MCF 10A (cell line): ENCODE data around the gene STXBP3. TPM values are rescaled to one million over a fixed set of nuclear protein-coding genes. Genes with fewer than 3 reads are reported as not detected.
A peak's percentile ranks its signal among the peaks of the same experiment; 100 is the strongest.

Experiments
- BruUV-seq: library from RNA; stranded (reverse); fragments of 400-500 nt; replicated peaks from 2 replicates; lab custom pipeline; 2021; lab: Mats Ljungman, UMichigan
- CTCF ChIA-PET: fragments of 300-600 bp; sonication (Branson Sonifier 250); formaldehyde crosslinking; extraction: SDS; loops from one replicate; lab custom pipeline; 2021; ENCODE audit warnings: antibody characterized with exemption, inconsistent platforms; lab: Yijun Ruan, JAX
- POLR2A ChIA-PET: fragments of 300-600, 350-650 bp; sonication (Branson Sonifier 250); formaldehyde crosslinking; extraction: SDS; loops from one replicate; lab custom pipeline; 2020; ENCODE audit warnings: antibody characterized with exemption, inconsistent platforms; lab: Yijun Ruan, JAX
- DNase-seq: peaks from one replicate; pipeline ENCODE4 v3.0.0-alpha.2; 2018; ENCODE audit not compliant: unreplicated experiment
- H3K27ac Mint-ChIP-seq: one replicate; pipeline ENCODE4 v1.8.0; 2022; ENCODE audit warnings: mild to moderate bottlenecking, low read depth, mixed read lengths; ENCODE audit not compliant: unreplicated experiment
- H3K27me3 Mint-ChIP-seq: one replicate; pipeline ENCODE4 v1.8.0; 2022; ENCODE audit warnings: mixed read lengths; ENCODE audit not compliant: insufficient read depth, unreplicated experiment
- H3K36me3 Mint-ChIP-seq: one replicate; pipeline ENCODE4 v1.8.0; 2022; ENCODE audit warnings: mild to moderate bottlenecking, moderate library complexity, mixed read lengths; ENCODE audit not compliant: insufficient read depth, unreplicated experiment
- H3K4me1 Mint-ChIP-seq: one replicate; pipeline ENCODE4 v1.8.0; 2022; ENCODE audit warnings: mixed read lengths; ENCODE audit not compliant: insufficient read depth, unreplicated experiment
- H3K4me3 Mint-ChIP-seq: one replicate; pipeline ENCODE4 v1.8.0; 2022; ENCODE audit warnings: mild to moderate bottlenecking, moderate library complexity, mixed read lengths; ENCODE audit not compliant: unreplicated experiment
- H3K9me3 Mint-ChIP-seq: one replicate; pipeline ENCODE4 v1.8.0; 2022; ENCODE audit warnings: mixed read lengths; ENCODE audit not compliant: unreplicated experiment
- CTCF ChIP-seq: fragments of 200-600 bp; IDR thresholded peaks from one replicate; pipeline ENCODE4 v1.8.0; 2022; ENCODE audit warnings: antibody characterized with exemption, mild to moderate bottlenecking; ENCODE audit not compliant: unreplicated experiment
- intact Hi-C: fragments of 100-400 bp; cut with micrococcal nuclease; formaldehyde crosslinking; loops from 2 replicates; pipeline ENCODE4 v1.14.1; 2022
- total RNA-seq: library from RNA; stranded (reverse); gene quantifications from 2 replicates; pipeline ENCODE4 v1.2.3, GENCODE V29; 2022

The STXBP3 gene
- total RNA-seq, 1 experiment from 2014 or later = 47.4 TPM

GRCh38 chr1:108843390-108844137, 97.1 kb downstream of the STXBP3 start:
- ChIA-PET POLR2A (interaction anchor here (5.1 to 12.1 kb wide), 2 partner anchors 13 to 33 kb away, joined by 29 to 223 read pairs; partner anchors contain the start of gene GPSM2), CTCF (interaction anchor here (1.2 kb wide), 2 partner anchors 12 to 14 kb away, joined by 6 read pairs; no protein-coding TSS in a partner anchor)
- peak; percentile 14 for DNase-seq
- TF ChIP-seq CTCF = no peak
- no TSS peak for BruUV-seq
- no peaks in the 10 kb centered on the region for H3K9me3 Mint-ChIP-seq
- no peaks in the 10 kb centered on the region for H3K36me3 Mint-ChIP-seq
- no peaks in the 10 kb centered on the region for H3K27me3 Mint-ChIP-seq
- intact Hi-C loops = no loop called here
- no peak overlapping the region for H3K4me3 Mint-ChIP-seq
- H3K4me1 Mint-ChIP-seq = peaks cover 44% of the 10 kb centered on the region
- no peak overlapping the region for H3K27ac Mint-ChIP-seq

GRCh38 chr1:108845446-108845845, 99.0 kb downstream of the STXBP3 start:
- Mint-ChIP-seq H3K27me3 (no peaks in the 10 kb centered on the region), H3K4me1 (peaks cover 43% of the 10 kb centered on the region), H3K36me3 (no peaks in the 10 kb centered on the region), H3K27ac (peak overlapping the region; percentile 89), H3K9me3 (no peaks in the 10 kb centered on the region), H3K4me3 (no peak overlapping the region)
- POLR2A ChIA-PET = interaction anchor here (0.7 to 12.1 kb wide), 15 partner anchors 9 to 52 kb away, joined by 3 to 223 read pairs (median 6); partner anchors contain the start of genes AKNAD1 and GPSM2
- CTCF ChIA-PET = interaction anchor here (0.6 to 4.1 kb wide), 9 partner anchors 11 to 50 kb away, joined by 3 to 36 read pairs (median 5); partner anchors contain the start of gene AKNAD1
- no peak for TF ChIP-seq CTCF
- intact Hi-C loops = no loop called here
- BruUV-seq = no TSS peak
- DNase-seq = peak; percentile 14

- no TSS peak for BruUV-seq
- CTCF ChIA-PET = interaction anchor here (0.6 to 4.1 kb wide), 8 partner anchors 10 to 52 kb away, joined by 3 to 36 read pairs (median 5); partner anchors contain the start of gene AKNAD1
- POLR2A ChIA-PET = interaction anchor here (0.7 to 12.1 kb wide), 17 partner anchors 9 to 52 kb away, joined by 3 to 223 read pairs (median 6); partner anchors contain the start of genes AKNAD1 and GPSM2
Measured at GRCh38 chr1:108845991-108846390, 99.5 kb downstream of the STXBP3 start.

More at GRCh38 chr1:108845991-108846390, 99.5 kb downstream of the STXBP3 start:
- TF ChIP-seq CTCF = no peak
- H3K36me3 Mint-ChIP-seq = no peaks in the 10 kb centered on the region
- intact Hi-C loops = no loop called here
- peak overlapping the region; percentile 89 for H3K27ac Mint-ChIP-seq
- no peaks in the 10 kb centered on the region for H3K27me3 Mint-ChIP-seq
- no peaks in the 10 kb centered on the region for H3K9me3 Mint-ChIP-seq
- H3K4me1 Mint-ChIP-seq = peaks cover 38% of the 10 kb centered on the region
- no peak overlapping the region for H3K4me3 Mint-ChIP-seq
- DNase-seq = peak; percentile 85
